ENCODE measurements around the gene PATJ.
"Not testable (repeated sequence)": the region's sequence is repeated elsewhere in the genome, so short reads cannot be mapped to it uniquely, and the experiment has no call there.

Gene PATJ

GRCh38 chr1:62209931-62210595 is 467.8 kb downstream of the PATJ start:
- no peak for DNase-seq (ENCODE audit: low read depth in 2 of 2)

- no peak for DNase-seq (ENCODE audit: low read depth in 2 of 2)
Measured at GRCh38 chr1:62210960-62211359, 468.7 kb downstream of the PATJ start.

GRCh38 chr1:62212411-62212810 is 470.1 kb downstream of the PATJ start:
- DNase-seq (ENCODE audit: low read depth in 2 of 2) = no peak

- DNase-seq (ENCODE audit: low read depth in 2 of 2) = no peak
Measured at GRCh38 chr1:62213075-62213914, 471.0 kb downstream of the PATJ start.

GRCh38 chr1:62218604-62219003 is 476.3 kb downstream of the PATJ start:
- DNase-seq (ENCODE audit: low read depth in 2 of 2) = no peak

GRCh38 chr1:62220456-62220855 is 478.2 kb downstream of the PATJ start:
- DNase-seq (ENCODE audit: low read depth in 2 of 2) = not testable (repeated sequence)

- DNase-seq (ENCODE audit: low read depth in 2 of 2) = no peak
Measured at GRCh38 chr1:62221171-62221570, 478.9 kb downstream of the PATJ start.

GRCh38 chr1:62222321-62222720 is 480.0 kb downstream of the PATJ start:
- DNase-seq (ENCODE audit: low read depth in 2 of 2) = no peak

GRCh38 chr1:62224182-62224581 is 481.9 kb downstream of the PATJ start:
- DNase-seq (ENCODE audit: low read depth in 2 of 2) = no peak

GRCh38 chr1:62227496-62227895 is 485.2 kb downstream of the PATJ start:
- DNase-seq (ENCODE audit: low read depth in 2 of 2) = no peak

All from stimulated activated CD8-positive, alpha-beta memory T cell treated with anti-CD3 and anti-CD28 coated beads, Interleukin-2, amount 100 ng/mL, for 1 hour (primary cell).